GM12878 (cell line): ENCODE results near the gene MUC21. TPM values are rescaled to one million over a fixed set of nuclear protein-coding genes. Genes with fewer than 3 reads are reported as not detected.

Source experiments
- ATAC-seq: fragments of 200-7000 bp; cut with Tn5 transposase; 3 replicates; pipeline ENCODE4 v1.9.1; 2020; ENCODE audit warnings: mild to moderate bottlenecking, moderate library complexity
- Bru-seq: library from RNA; stranded (reverse); fragments of 400-500 nt; gene quantifications from one replicate; lab custom pipeline; 2021; lab: Mats Ljungman, UMichigan
- BruChase-seq, 2 experiments: library from RNA; stranded (reverse); fragments of 400-500 nt; gene quantifications; one replicate each; lab custom pipeline; 2021; lab: Mats Ljungman, UMichigan
- BruUV-seq: library from RNA; stranded (reverse); fragments of 400-500 nt; replicated peaks from 2 replicates; lab custom pipeline; 2021; lab: Mats Ljungman, UMichigan
- CTCF ChIA-PET: fragments of 300-600 bp; sonication (Branson Sonifier 250); formaldehyde crosslinking; extraction: SDS; loops from one replicate; lab custom pipeline; 2021; ENCODE audit warnings: inconsistent platforms; lab: Yijun Ruan, JAX
- POLR2A ChIA-PET: fragments of 350-600 bp; formaldehyde crosslinking; extraction: SDS; loops from one replicate; lab custom pipeline; 2021; ENCODE audit warnings: inconsistent platforms; lab: Charles Lee
- RAD21 ChIA-PET: fragments of 300-600 bp; sonication (Branson Sonifier 250); formaldehyde crosslinking; loops from one replicate; lab custom pipeline; 2023; ENCODE audit warnings: antibody characterized with exemption; ENCODE audit not compliant: unreplicated experiment; lab: Charles Lee
- SMC1A ChIA-PET: fragments of 300-600 bp; sonication (Branson Sonifier 250); formaldehyde crosslinking; loops from one replicate; lab custom pipeline; 2023; ENCODE audit not compliant: unreplicated experiment, uncharacterized antibody; lab: Charles Lee
- DNase-seq: peaks from one replicate; pipeline ENCODE4 v3.0.0-alpha.2; 2011; ENCODE audit warnings: low read depth, low spot score
- FAIRE-seq: peaks from 3 replicates; lab custom pipeline; 2011; peaks lifted over from hg19 to GRCh38; lab: Jason Lieb, UNC
- H2AFZ ChIP-seq: 2 replicates; pipeline ENCODE4 v1.6.0; 2011; ENCODE audit warnings: low read depth, low read length, control low read depth; ENCODE audit not compliant: control insufficient read depth
- H3K27ac ChIP-seq: 2 replicates; pipeline ENCODE4 v1.5.1; 2011; ENCODE audit warnings: control low read depth; ENCODE audit not compliant: control insufficient read depth, insufficient read depth
- H3K27me3 ChIP-seq, 2 experiments: replicated peaks in 1 of 2; 2 replicates each; pipeline versions ENCODE4 v1.6.0 to v1.6.1; 2011; ENCODE audit warnings: low read length in 1 of 2; ENCODE audit not compliant: control insufficient read depth in 2 of 2, insufficient read depth in 2 of 2
- H3K36me3 ChIP-seq, 2 experiments: 2 replicates each; pipeline ENCODE4 v1.5.1; 2011; ENCODE audit warnings: low read length in 1 of 2; ENCODE audit not compliant: control insufficient read depth in 2 of 2, insufficient read depth in 2 of 2
- H3K4me1 ChIP-seq: 2 replicates; pipeline ENCODE4 v1.6.1; 2011; ENCODE audit warnings: mild to moderate bottlenecking, low read length, moderate library complexity, mixed read lengths; ENCODE audit not compliant: control insufficient read depth, insufficient read depth
- H3K4me2 ChIP-seq: 2 replicates; pipeline ENCODE4 v1.6.0; 2011; ENCODE audit warnings: control low read depth; ENCODE audit not compliant: control insufficient read depth, insufficient read depth
- H3K4me3 ChIP-seq: fragments of 200-600 bp; sonication (generic); 2 replicates; pipeline ENCODE4 v1.5.1; 2016
- H3K79me2 ChIP-seq: 2 replicates; pipeline ENCODE4 v1.6.0; 2011; ENCODE audit warnings: low read length; ENCODE audit not compliant: control insufficient read depth, insufficient read depth
- H3K9ac ChIP-seq: 2 replicates; pipeline ENCODE4 v1.8.0; 2011; ENCODE audit warnings: low read length, control low read depth, mixed read lengths; ENCODE audit not compliant: control insufficient read depth, insufficient read depth
- H3K9me3 ChIP-seq: replicated peaks from 3 replicates; pipeline ENCODE4 v1.5.1; 2011; ENCODE audit warnings: mild to moderate bottlenecking, low read length; ENCODE audit not compliant: control insufficient read depth, insufficient read depth
- H4K20me1 ChIP-seq: 2 replicates; pipeline ENCODE4 v1.6.0; 2011; ENCODE audit not compliant: control insufficient read depth, insufficient read depth
- ATF7 ChIP-seq: fragments of 450-650 bp; IDR thresholded peaks from 2 replicates; pipeline ENCODE4 v1.6.1; 2016; ENCODE audit warnings: low read depth, mild to moderate bottlenecking
- BACH1 ChIP-seq: fragments of 450-650 bp; IDR thresholded peaks from 2 replicates; pipeline ENCODE4 v1.6.1; 2017; ENCODE audit warnings: mild to moderate bottlenecking, borderline replicate concordance
- MEF2A ChIP-seq: IDR thresholded peaks from 2 replicates; pipeline ENCODE4 v1.6.1; 2011; ENCODE audit warnings: low read depth, mild to moderate bottlenecking, low read length, moderate library complexity; ENCODE audit not compliant: insufficient read depth
- NBN ChIP-seq: fragments of 450-650 bp; IDR thresholded peaks from 2 replicates; pipeline ENCODE4 v1.6.1; 2016
- NRF1 ChIP-seq: conservative IDR thresholded peaks from 2 replicates; pipeline ENCODE4 v1.6.1; 2011; ENCODE audit warnings: mild to moderate bottlenecking, low read depth, low read length, improper control_type of control experiment
- POU2F2 ChIP-seq: IDR thresholded peaks from 3 replicates; pipeline ENCODE4 v1.6.1; 2011; ENCODE audit warnings: low read depth, mild to moderate bottlenecking, low read length, borderline replicate concordance
- RELB ChIP-seq: fragments of 450-650 bp; IDR thresholded peaks from 2 replicates; pipeline ENCODE4 v1.6.1; 2017; ENCODE audit warnings: low read depth, mild to moderate bottlenecking, moderate library complexity
- SUPT20H ChIP-seq: IDR thresholded peaks from 2 replicates; pipeline ENCODE4 v1.6.1; 2011; ENCODE audit warnings: low read depth, mild to moderate bottlenecking, low read length, moderate library complexity, borderline replicate concordance; ENCODE audit not compliant: control insufficient read depth
- TBL1XR1 ChIP-seq: IDR thresholded peaks from 2 replicates; pipeline ENCODE4 v1.6.1; 2012; ENCODE audit warnings: low read depth, low read length, improper control_type of control experiment
- ZNF592 ChIP-seq: fragments of 450-650 bp; IDR thresholded peaks from 2 replicates; pipeline ENCODE4 v1.6.1; 2017; ENCODE audit warnings: mild to moderate bottlenecking, moderate library complexity
- WGBS: methylation state at CpG from one replicate; pipeline ENCODE4 v1.1.6; 2016; ENCODE audit warnings: low lambda C conversion rate; ENCODE audit not compliant: insufficient replicate concordance, insufficient coverage; ENCODE audit errors: missing lambda C conversion rate; 5-methylcytosine and 5-hydroxymethylcytosine counted together
- in situ Hi-C: fragments of 300-500 bp; cut with MboI; formaldehyde crosslinking; loops from 9 replicates; pipeline ENCODE4 v1.14.3; 2018; ENCODE audit warnings: mixed read lengths
- intact Hi-C: fragments of 100-400 bp; cut with micrococcal nuclease; formaldehyde crosslinking; loops from one replicate; pipeline ENCODE4 v1.14.2; 2022; ENCODE audit not compliant: unreplicated experiment
- long read RNA-seq, 2 experiments: library from polyadenylated mRNA; unstranded; transcript quantifications; one replicate each; pipeline ENCODE4 v2.0.0, GENCODE V29; 2019 to 2020
- polyA minus RNA-seq, 3 experiments: library from RNA; depleted of rRNA, polyadenylated mRNA; stranded (reverse); fragments of >200 nt; gene quantifications; 2 replicates each; pipeline ENCODE4 v1.2.3, GENCODE V29; 2011
- polyA plus RNA-seq, 11 experiments: library from polyadenylated mRNA; depleted of rRNA in 4 of 11; unstranded in 6 of 11; stranded (reverse) in 5 of 11; fragments of >200 nt; fragmentation: Nextera tagmentation in 4 of 11; fragmentation: Illumina TruSeq in 1 of 11; extraction: Ambion mirVana in 4 of 11; extraction: Trizol in 1 of 11; gene quantifications; 1 replicate in 1 of 11; 2 replicates in 10 of 11; pipeline versions ENCODE4 v1.2.1 to v1.2.3, GENCODE V29; 2011 to 2016; ENCODE audit warnings: inconsistent platforms in 2 of 11, missing spikeins in 2 of 11, low read depth in 1 of 11
- total RNA-seq, 4 experiments: library from RNA; depleted of rRNA in 3 of 4; stranded (reverse); fragments of >200 nt in 3 of 4; fragmentation: Illumina TruSeq in 1 of 4; extraction: Trizol in 1 of 4; gene quantifications; 2 replicates each; pipeline versions ENCODE4 v1.2.1 to v1.2.3, GENCODE V29; 2013 to 2021
- TF ChIP-seq, protein P1 (sequence below): fragments of 150-350 bp; IDR thresholded peaks from 2 replicates; pipeline ENCODE4 v1.6.1; 2016; ENCODE audit warnings: low read depth, low read length

MUC21 gene
- not detected in 2 replicates for total RNA-seq (2013; cell fraction: nucleolus; rRNA removed)
- total RNA-seq (2014; rRNA removed), result not detected in 2 replicates
- not detected in 2 replicates for total RNA-seq (2014; rRNA removed; fragmentation: Illumina TruSeq; extraction: Trizol)
- not detected in 2 replicates for total RNA-seq (2021)
- polyA plus RNA-seq (2011; ENCODE audit: low read depth), result not detected
- polyA plus RNA-seq (2011; rRNA removed), result not detected in 2 replicates
- not detected in 2 replicates for polyA plus RNA-seq (2011; cell fraction: cytosol; rRNA removed)
- not detected in 2 replicates for polyA plus RNA-seq (2011; cell fraction: nucleus; rRNA removed)
- not detected in 2 replicates for polyA plus RNA-seq (2012)
- polyA plus RNA-seq (2014; fragmentation: Illumina TruSeq; extraction: Trizol), result not detected in 2 replicates
- under 1 TPM in 1 of 2 experiments, not detected in 1; 0.02 TPM for polyA plus RNA-seq (2014; fragmentation: Nextera tagmentation; extraction: Ambion mirVana)
- not detected in 2 replicates for polyA plus RNA-seq (2014; rRNA removed)
- polyA plus RNA-seq (2016; fragmentation: Nextera tagmentation; extraction: Ambion mirVana), result not detected
- polyA minus RNA-seq (2011; rRNA and poly(A)+ RNA removed), result not detected in 2 replicates
- polyA minus RNA-seq (2011; cell fraction: cytosol; rRNA and poly(A)+ RNA removed), result not detected in 2 replicates
- not detected in 2 replicates for polyA minus RNA-seq (2011; cell fraction: nucleus; rRNA and poly(A)+ RNA removed)
- Bru-seq, nascent RNA, result not detected
- BruChase-seq, experiment 1, labeled RNA remaining after a 6-hour chase, result not detected
- not detected for BruChase-seq, experiment 2, labeled RNA remaining after a 2-hour chase
- long read RNA-seq, experiment 1, result 0 reads
- long read RNA-seq, experiment 2, result 0 reads

GRCh38 chr6:30983439-30983838 lies at the start of gene MUC21:
Gene MUC21, plus strand, starts transcription at chr6:30983718. Its CDS starts 241 bp downstream, at chr6:30983959.
- H3K4me2 ChIP-seq, result no peak within 1 kb of the TSS
- no peak for DNase-seq
- no TSS peak for BruUV-seq
- ChIA-PET SMC1A (interaction anchor here (0.6 kb wide), 1 partner anchor 183 kb away, joined by 3 read pairs; no protein-coding TSS in a partner anchor), POLR2A (interaction anchor here (0.5 to 0.6 kb wide), 3 partner anchors 58 to 369 kb away, joined by 3 to 5 read pairs (median 3); no protein-coding TSS in a partner anchor), CTCF (no interaction called here), RAD21 (no interaction called here)
- no peak within 1 kb of the TSS for H3K4me3 ChIP-seq
- in situ Hi-C loops (no loop called here), intact Hi-C loops (no loop called here)
- peaks cover 0 to 2% of the 10 kb centered on the region in 2 experiments; a peak in 3 of 4 replicates for H3K27me3 ChIP-seq
- WGBS, result 36% methylated on average over 6 of the region's 6 CpGs
- no peaks in the 10 kb centered on the region for H4K20me1 ChIP-seq
- no peaks in the 10 kb centered on the region for H3K9me3 ChIP-seq
- H3K9ac ChIP-seq, result no peak within 1 kb of the TSS
- no peak for ATAC-seq
- FAIRE-seq, result no peak
- no peak within 1 kb of the TSS for H3K27ac ChIP-seq
- no peaks in the 10 kb centered on the region for H3K36me3 ChIP-seq
- no peak within 1 kb of the TSS for H2AFZ ChIP-seq
- H3K79me2 ChIP-seq, result no peaks in the 10 kb centered on the region
- 0 out of 2 replicates have a peak, but pooled peaks cover 4% of the 10 kb centered on the region for H3K4me1 ChIP-seq
- TF ChIP-seq BACH1 (no peak), ATF7 (no peak), TBL1XR1 (no peak), POU2F2 (no peak), RELB (no peak), ZNF592 (no peak), MEF2A (no peak), SUPT20H (no peak), NBN (no peak), NRF1 (no peak)
- TF ChIP-seq, protein P1, sequence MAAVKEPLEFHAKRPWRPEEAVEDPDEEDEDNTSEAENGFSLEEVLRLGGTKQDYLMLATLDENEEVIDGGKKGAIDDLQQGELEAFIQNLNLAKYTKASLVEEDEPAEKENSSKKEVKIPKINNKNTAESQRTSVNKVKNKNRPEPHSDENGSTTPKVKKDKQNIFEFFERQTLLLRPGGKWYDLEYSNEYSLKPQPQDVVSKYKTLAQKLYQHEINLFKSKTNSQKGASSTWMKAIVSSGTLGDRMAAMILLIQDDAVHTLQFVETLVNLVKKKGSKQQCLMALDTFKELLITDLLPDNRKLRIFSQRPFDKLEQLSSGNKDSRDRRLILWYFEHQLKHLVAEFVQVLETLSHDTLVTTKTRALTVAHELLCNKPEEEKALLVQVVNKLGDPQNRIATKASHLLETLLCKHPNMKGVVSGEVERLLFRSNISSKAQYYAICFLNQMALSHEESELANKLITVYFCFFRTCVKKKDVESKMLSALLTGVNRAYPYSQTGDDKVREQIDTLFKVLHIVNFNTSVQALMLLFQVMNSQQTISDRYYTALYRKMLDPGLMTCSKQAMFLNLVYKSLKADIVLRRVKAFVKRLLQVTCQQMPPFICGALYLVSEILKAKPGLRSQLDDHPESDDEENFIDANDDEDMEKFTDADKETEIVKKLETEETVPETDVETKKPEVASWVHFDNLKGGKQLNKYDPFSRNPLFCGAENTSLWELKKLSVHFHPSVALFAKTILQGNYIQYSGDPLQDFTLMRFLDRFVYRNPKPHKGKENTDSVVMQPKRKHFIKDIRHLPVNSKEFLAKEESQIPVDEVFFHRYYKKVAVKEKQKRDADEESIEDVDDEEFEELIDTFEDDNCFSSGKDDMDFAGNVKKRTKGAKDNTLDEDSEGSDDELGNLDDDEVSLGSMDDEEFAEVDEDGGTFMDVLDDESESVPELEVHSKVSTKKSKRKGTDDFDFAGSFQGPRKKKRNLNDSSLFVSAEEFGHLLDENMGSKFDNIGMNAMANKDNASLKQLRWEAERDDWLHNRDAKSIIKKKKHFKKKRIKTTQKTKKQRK, result no peak
